A549 (cell line): ENCODE data around the gene ALKBH7. TPM values are rescaled to one million over a fixed set of nuclear protein-coding genes. Genes with fewer than 3 reads are reported as not detected.
"Not testable (repeated sequence)": the region's sequence is repeated elsewhere in the genome, so short reads cannot be mapped to it uniquely, and the experiment has no call there.

ENCODE experiments used
- ATAC-seq, 2 experiments: fragments of 200-7000 bp in 1 of 2; fragments of >200 bp in 1 of 2; cut with Nextera tagmentation in 1 of 2; cut with Tn5 transposase in 1 of 2; 3 replicates each; pipeline versions ENCODE4 v1.8.0 to v1.9.1; 2018 to 2020; ENCODE audit warnings: mild to moderate bottlenecking in 1 of 2, moderate library complexity in 1 of 2
- CTCF ChIA-PET: fragments of 300-600 bp; sonication (Branson Sonifier 250); formaldehyde crosslinking; extraction: SDS; loops from one replicate; lab custom pipeline; 2021; ENCODE audit warnings: antibody characterized with exemption, inconsistent platforms; lab: Yijun Ruan, JAX
- POLR2A ChIA-PET: fragments of 350-600 bp; formaldehyde crosslinking; extraction: SDS; loops from one replicate; lab custom pipeline; 2021; ENCODE audit warnings: antibody characterized with exemption, inconsistent platforms; lab: Yijun Ruan, JAX
- DNase-seq, 2 experiments: peaks; one replicate each; pipeline versions ENCODE4 v3.0.0 to v3.0.0-alpha.2; 2011 to 2016; ENCODE audit warnings: low read depth in 1 of 2, low spot score in 1 of 2
- FAIRE-seq: peaks from 2 replicates; lab custom pipeline; 2011; peaks lifted over from hg19 to GRCh38; lab: Jason Lieb, UNC
- H3K27ac ChIP-seq, 2 experiments: fragments of >200 bp; sonication (Bioruptor Twin); formaldehyde crosslinking; 3 replicates each; pipeline ENCODE4 v1.5.1; 2016 to 2017
- H3K4me1 ChIP-seq: fragments of >200 bp; sonication (Bioruptor Twin); formaldehyde crosslinking; 3 replicates; pipeline ENCODE4 v1.6.1; 2016
- H3K4me2 ChIP-seq: fragments of >200 bp; sonication (Bioruptor Twin); formaldehyde crosslinking; 3 replicates; pipeline ENCODE4 v1.6.1; 2016
- H3K4me3 ChIP-seq: fragments of >200 bp; sonication (Bioruptor Twin); formaldehyde crosslinking; 3 replicates; pipeline ENCODE4 v1.5.1; 2016
- H3K9me3 ChIP-seq: fragments of >200 bp; sonication (Bioruptor Twin); formaldehyde crosslinking; 3 replicates; pipeline ENCODE4 v1.6.1; 2016
- CBX8 ChIP-seq: fragments of 200-600 bp; sonication (generic); IDR thresholded peaks from 2 replicates; pipeline ENCODE4 v1.6.1; 2016
- CEBPB ChIP-seq, 2 experiments: fragments of >200 bp in 1 of 2; sonication (Bioruptor Twin) in 1 of 2; formaldehyde crosslinking in 1 of 2; IDR thresholded peaks; 2 replicates each; pipeline ENCODE4 v1.6.1; 2012 to 2016
- EHF ChIP-seq: fragments of 250-450 bp; sonication (Bioruptor Pico); IDR thresholded peaks from 2 replicates; pipeline ENCODE4 v1.5.0; 2020; ENCODE audit warnings: mild to moderate bottlenecking
- EHMT2 ChIP-seq: fragments of 200-600 bp; sonication (generic); IDR thresholded peaks from 2 replicates; pipeline ENCODE4 v1.6.1; 2016; ENCODE audit warnings: antibody characterized with exemption, low read depth, mild to moderate bottlenecking, moderate library complexity
- ELK1 ChIP-seq: fragments of 150-350 bp; IDR thresholded peaks from 2 replicates; pipeline ENCODE4 v1.6.1; 2014; ENCODE audit warnings: low read depth, mild to moderate bottlenecking, low read length
- ESRRA ChIP-seq: fragments of 150-350 bp; IDR thresholded peaks from 2 replicates; pipeline ENCODE4 v1.6.1; 2014; ENCODE audit warnings: mild to moderate bottlenecking, low read length, borderline replicate concordance
- FOSB ChIP-seq: fragments of 250-450 bp; sonication (Bioruptor Pico); IDR thresholded peaks from 2 replicates; pipeline ENCODE4 v1.5.0; 2020; ENCODE audit warnings: mild to moderate bottlenecking, moderate library complexity
- GATA3 ChIP-seq: IDR thresholded peaks from 2 replicates; pipeline ENCODE4 v1.6.1; 2012; ENCODE audit warnings: borderline replicate concordance
- HDAC2 ChIP-seq: fragments of 200-600 bp; sonication (generic); IDR thresholded peaks from 2 replicates; pipeline ENCODE4 v1.6.1; 2016
- KDM5A ChIP-seq: fragments of 200-600 bp; sonication (generic); IDR thresholded peaks from 2 replicates; pipeline ENCODE4 v1.6.1; 2016; ENCODE audit warnings: antibody characterized with exemption, mild to moderate bottlenecking
- MYC ChIP-seq: IDR thresholded peaks from 2 replicates; pipeline ENCODE4 v1.6.1; 2012; ENCODE audit warnings: mild to moderate bottlenecking, inconsistent platforms, low read length, improper control_type of control experiment, borderline replicate concordance
- POLR2AphosphoS2 ChIP-seq: conservative IDR thresholded peaks from 2 replicates; pipeline ENCODE4 v1.6.1; 2012; ENCODE audit warnings: low read length, improper control_type of control experiment, inconsistent platforms
- RARB ChIP-seq: fragments of 250-450 bp; sonication (Bioruptor Pico); IDR thresholded peaks from 2 replicates; pipeline ENCODE4 v1.8.0; 2021; ENCODE audit warnings: mild to moderate bottlenecking, moderate library complexity
- REST ChIP-seq: fragments of 200-600 bp; sonication (generic); IDR thresholded peaks from 2 replicates; pipeline ENCODE4 v1.6.1; 2016; ENCODE audit warnings: antibody characterized with exemption, mild to moderate bottlenecking, moderate library complexity
- RNF2 ChIP-seq: fragments of 200-600 bp; sonication (generic); IDR thresholded peaks from 2 replicates; pipeline ENCODE4 v1.6.1; 2016; ENCODE audit warnings: low read depth, mild to moderate bottlenecking, antibody characterized with exemption, moderate library complexity, borderline replicate concordance
- SMC3 ChIP-seq: fragments of >200 bp; sonication (Bioruptor Twin); formaldehyde crosslinking; IDR thresholded peaks from 3 replicates; pipeline ENCODE4 v1.6.1; 2018; ENCODE audit warnings: inconsistent platforms
- ZC3H11A ChIP-seq: fragments of 450-650 bp; IDR thresholded peaks from 2 replicates; pipeline ENCODE4 v1.6.1; 2014; ENCODE audit warnings: antibody characterized with exemption, mild to moderate bottlenecking
- WGBS: methylation state at CpG from one replicate; pipeline ENCODE4 v1.1.6; 2017; ENCODE audit errors: missing lambda C conversion rate; 5-methylcytosine and 5-hydroxymethylcytosine counted together
- polyA plus RNA-seq, 4 experiments: library from polyadenylated mRNA; depleted of rRNA in 3 of 4; stranded (reverse); fragments of >200 nt; fragmentation: RNase III in 1 of 4; extraction: RNeasy Plus Mini Kit Qiagen cat#74134 plus additional on column Dnase treatment in 1 of 4; gene quantifications; 2 replicates in 3 of 4; 3 replicates in 1 of 4; pipeline ENCODE4 v1.2.3, GENCODE V29; 2011 to 2017
- TF ChIP-seq, protein P1 (sequence below): fragments of >200 bp; sonication (Bioruptor Twin); formaldehyde crosslinking; IDR thresholded peaks from 2 replicates; pipeline ENCODE4 v1.6.1; 2016
- TF ChIP-seq, protein P2 (sequence below): fragments of 250-450 bp; sonication (Bioruptor Pico); IDR thresholded peaks from 2 replicates; pipeline ENCODE4 v1.5.0; 2020; ENCODE audit warnings: low read depth, mild to moderate bottlenecking, moderate library complexity

The ALKBH7 gene
- polyA plus RNA-seq, 2 of the 4 experiments (the other 2 are of a cell fraction): 10.2 to 18.1 TPM

GRCh38 chr19:6393983-6394412 is 21.4 kb downstream of the ALKBH7 start:
- Histone ChIP-seq H3K27ac (peak overlapping the region; percentile 85 to 100), H3K4me2 (peak overlapping the region; percentile 86)
- no peak for DNase-seq
- FAIRE-seq: no peak
- TF ChIP-seq, protein P1, sequence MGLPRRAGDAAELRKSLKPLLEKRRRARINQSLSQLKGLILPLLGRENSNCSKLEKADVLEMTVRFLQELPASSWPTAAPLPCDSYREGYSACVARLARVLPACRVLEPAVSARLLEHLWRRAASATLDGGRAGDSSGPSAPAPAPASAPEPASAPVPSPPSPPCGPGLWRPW: no peak
- TF ChIP-seq CBX8: no peak
- TF ChIP-seq EHF: no peak
- no peak for TF ChIP-seq FOSB (CRISPR knock-in tag)
- TF ChIP-seq EHMT2: no peak
- no peak for TF ChIP-seq GATA3
- TF ChIP-seq, all 56 proteins: peak for 0
- ChIA-PET POLR2A (interaction anchor here (0.8 to 1.1 kb wide), 3 partner anchors 9 to 82 kb away, joined by 3 to 10 read pairs (median 4); partner anchors contain the start of gene ALKBH7), CTCF (interaction anchor here (0.6 kb wide), 1 partner anchor 10 kb away, joined by 4 read pairs; no protein-coding TSS in a partner anchor)
- Histone ChIP-seq H3K4me1 (peaks cover 6% of the 10 kb centered on the region; the same call in 1 of the 3 replicates), H3K9me3 (no peaks in the 10 kb centered on the region), H3K4me3 (peak overlapping the region; percentile 87)
- 58% methylated on average over 5 of the region's 14 CpGs for WGBS
- peak in 1 of 2 experiments; percentile 5; a peak in 3 of 6 replicates for ATAC-seq

DNA sequence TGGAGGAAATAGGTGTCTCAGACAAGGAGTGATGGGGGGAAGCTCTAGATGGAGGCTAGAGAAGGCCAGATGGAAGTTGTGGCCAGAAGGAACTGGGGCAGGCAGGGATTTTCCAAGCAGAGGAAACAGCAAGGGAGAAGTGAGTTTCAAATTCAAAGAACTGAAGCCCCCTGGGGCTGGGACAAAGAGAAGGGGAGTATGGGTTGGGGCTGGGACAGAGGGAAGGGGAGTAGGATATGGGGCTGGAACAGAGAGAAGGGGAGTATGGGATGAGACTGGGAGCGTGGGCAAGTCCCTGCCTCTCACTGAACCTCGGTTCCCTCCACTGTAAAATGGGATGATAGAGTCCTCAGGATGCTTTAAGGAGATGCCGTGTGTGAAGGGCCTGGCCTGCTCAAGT is 22.2 kb downstream of the ALKBH7 start:
- DNase-seq: no peak
- WGBS: 85% methylated on average over 3 of the region's 3 CpGs
- POLR2A ChIA-PET: interaction anchor here (1.1 kb wide), 1 partner anchor 22 kb away, joined by 10 read pairs; the partner anchor contains the start of gene ALKBH7
- FAIRE-seq: no peak
- H3K27ac ChIP-seq: no peak overlapping the region
- H3K4me1 ChIP-seq: peaks cover 6% of the 10 kb centered on the region; the same call in 1 of the 3 replicates
- H3K9me3 ChIP-seq: no peaks in the 10 kb centered on the region
- CTCF ChIA-PET: interaction anchor here (0.7 kb wide), 1 partner anchor 902 kb away, joined by 3 read pairs; no protein-coding TSS in a partner anchor
- no peak overlapping the region for H3K4me2 ChIP-seq
- no peak overlapping the region for H3K4me3 ChIP-seq
- TF ChIP-seq ELK1 (no peak), KDM5A (no peak), RARB (no peak)
- TF ChIP-seq, protein P1: no peak
- no peak for ATAC-seq

DNA sequence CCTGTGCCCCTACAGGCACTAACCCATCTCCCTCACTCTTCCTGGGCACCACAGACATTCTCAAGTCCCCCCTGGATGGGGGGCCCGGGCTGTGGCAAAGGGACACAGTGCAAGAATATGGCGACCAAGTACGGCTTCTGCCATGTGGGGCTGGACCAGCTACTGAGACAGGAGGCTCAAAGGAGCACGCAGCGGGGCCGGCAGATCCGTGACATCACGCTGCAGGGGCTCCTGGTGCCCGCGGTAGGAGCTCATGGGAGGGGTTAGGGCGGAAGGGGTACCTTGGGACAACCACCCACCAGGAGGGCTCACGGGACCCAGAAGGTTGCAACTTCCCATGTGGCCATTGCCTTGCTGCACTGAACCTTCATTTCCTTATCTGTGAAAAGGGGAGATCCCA is 23.7 kb downstream of the ALKBH7 start:
- Histone ChIP-seq H3K4me1 (peaks cover 6% of the 10 kb centered on the region; the same call in 1 of the 3 replicates), H3K4me3 (no peak overlapping the region), H3K4me2 (no peak overlapping the region), H3K27ac (no peak overlapping the region), H3K9me3 (no peaks in the 10 kb centered on the region)
- TF ChIP-seq POLR2AphosphoS2 (no peak), EHF (no peak), ESRRA (no peak)
- DNase-seq (no peak), ATAC-seq (no peak), FAIRE-seq (no peak)
- 67% methylated on average over 3 of the region's 12 CpGs for WGBS
- ChIA-PET POLR2A (no interaction called here), CTCF (no interaction called here)

GRCh38 chr19:6400062-6400944 is 27.7 kb downstream of the ALKBH7 start:
- FAIRE-seq, H3K4me1 ChIP-seq, H3K4me3 ChIP-seq, ATAC-seq, CTCF ChIA-PET, H3K4me2 ChIP-seq, POLR2A ChIA-PET, DNase-seq, H3K9me3 ChIP-seq, H3K27ac ChIP-seq: not testable (repeated sequence)
- TF ChIP-seq ZC3H11A: peak; percentile 42; the same call in 1 of the 2 replicates
- 91% methylated on average over 23 of the region's 23 CpGs for WGBS

DNA sequence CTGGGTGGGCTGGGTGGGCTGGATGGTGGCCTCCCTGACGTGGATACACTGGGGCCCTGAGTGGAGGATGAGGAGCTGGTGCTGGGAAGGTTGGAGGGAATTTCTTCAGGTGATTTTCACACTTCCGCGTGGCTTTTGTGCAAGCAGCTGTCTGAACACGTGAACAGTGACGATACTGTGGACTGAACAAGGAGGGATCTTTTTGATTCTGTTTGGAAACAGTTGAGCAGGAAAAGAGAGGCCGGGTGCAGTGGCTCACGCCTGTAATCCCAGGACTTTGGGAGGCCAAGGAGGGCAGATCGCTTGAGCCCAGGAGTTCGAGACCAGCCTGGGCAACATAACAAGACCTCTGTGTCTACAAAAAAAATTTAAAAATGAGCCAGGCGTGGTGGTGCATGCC is 29.5 kb downstream of the ALKBH7 start:
- Histone ChIP-seq H3K4me1 (no peaks in the 10 kb centered on the region), H3K27ac (no peak overlapping the region), H3K9me3 (no peaks in the 10 kb centered on the region), H3K4me3 (no peak overlapping the region), H3K4me2 (no peak overlapping the region)
- TF ChIP-seq SMC3 (no peak), RNF2 (no peak), MYC (no peak), HDAC2 (no peak), REST (no peak), GATA3 (no peak), CEBPB (IDR thresholded peaks at IDR 0.05) (no peak)
- TF ChIP-seq, protein P2, sequence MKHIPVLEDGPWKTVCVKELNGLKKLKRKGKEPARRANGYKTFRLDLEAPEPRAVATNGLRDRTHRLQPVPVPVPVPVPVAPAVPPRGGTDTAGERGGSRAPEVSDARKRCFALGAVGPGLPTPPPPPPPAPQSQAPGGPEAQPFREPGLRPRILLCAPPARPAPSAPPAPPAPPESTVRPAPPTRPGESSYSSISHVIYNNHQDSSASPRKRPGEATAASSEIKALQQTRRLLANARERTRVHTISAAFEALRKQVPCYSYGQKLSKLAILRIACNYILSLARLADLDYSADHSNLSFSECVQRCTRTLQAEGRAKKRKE (CRISPR knock-in tag): no peak
- WGBS: 82% methylated on average over 10 of the region's 10 CpGs
- FAIRE-seq: no peak
- ATAC-seq: no peak
- DNase-seq: no peak
- POLR2A ChIA-PET: no interaction called here
- CTCF ChIA-PET: no interaction called here
